Panc1 (cell line): ENCODE data around the gene OPN5. TPM values are rescaled to one million over a fixed set of nuclear protein-coding genes. Genes with fewer than 3 reads are reported as not detected.

ENCODE experiments used
- ATAC-seq: fragments of 200-7000 bp; cut with Tn5 transposase; 2 replicates; pipeline ENCODE4 v1.9.1; 2020; ENCODE audit warnings: mild to moderate bottlenecking, moderate library complexity
- BruUV-seq: library from RNA; stranded (reverse); fragments of 400-500 nt; replicated peaks from 2 replicates; lab custom pipeline; 2021; lab: Mats Ljungman, UMichigan
- CTCF ChIA-PET: fragments of 300-600 bp; sonication (Branson Sonifier 250); formaldehyde crosslinking; loops from one replicate; lab custom pipeline; 2022; ENCODE audit warnings: antibody characterized with exemption; lab: Charles Lee
- POLR2A ChIA-PET: fragments of 300-600 bp; sonication (Branson Sonifier 250); formaldehyde crosslinking; loops from one replicate; lab custom pipeline; 2022; ENCODE audit warnings: antibody characterized with exemption; lab: Charles Lee
- DNase-seq: peaks from one replicate; pipeline ENCODE4 v3.0.0-alpha.2; 2010; ENCODE audit warnings: low read depth, low spot score
- H3K27ac ChIP-seq: 2 replicates; pipeline ENCODE4 v1.5.1; 2011; ENCODE audit warnings: mild to moderate bottlenecking, low read length, inconsistent platforms
- H3K27me3 ChIP-seq: fragments of 200-500 bp; sonication (Bioruptor generic); 2 replicates; pipeline ENCODE4 v1.6.0; 2014; ENCODE audit warnings: low read length, inconsistent platforms; ENCODE audit not compliant: control insufficient read depth, insufficient read depth
- H3K36me3 ChIP-seq: fragments of 200-500 bp; sonication (Bioruptor generic); 2 replicates; pipeline ENCODE4 v1.5.1; 2014; ENCODE audit warnings: inconsistent platforms, mild to moderate bottlenecking, low read length, moderate library complexity; ENCODE audit not compliant: control insufficient read depth, insufficient read depth
- H3K4me1 ChIP-seq: 2 replicates; pipeline ENCODE4 v1.5.1; 2011; ENCODE audit warnings: inconsistent platforms, mild to moderate bottlenecking, low read length, moderate library complexity; ENCODE audit not compliant: control insufficient read depth, insufficient read depth
- H3K4me3 ChIP-seq, 2 experiments: 2 replicates each; pipeline ENCODE4 v1.5.1; 2011 to 2012; ENCODE audit warnings: low read depth in 2 of 2, low read length in 2 of 2, mild to moderate bottlenecking in 2 of 2, inconsistent platforms in 1 of 2, moderate library complexity in 1 of 2
- H3K9me3 ChIP-seq: fragments of 200-500 bp; sonication (Bioruptor generic); 2 replicates; pipeline ENCODE4 v1.5.1; 2014; ENCODE audit warnings: low read depth, mild to moderate bottlenecking, inconsistent platforms, low read length, moderate library complexity; ENCODE audit not compliant: control insufficient read depth, insufficient read depth
- CTCF ChIP-seq: fragments of 450-650 bp; IDR thresholded peaks from 2 replicates; pipeline ENCODE4 v1.5.1; 2017; ENCODE audit warnings: mild to moderate bottlenecking
- POLR2AphosphoS5 ChIP-seq: IDR thresholded peaks from 2 replicates; pipeline ENCODE4 v1.6.1; 2012; ENCODE audit warnings: mild to moderate bottlenecking, low read depth, low read length, moderate library complexity
- REST ChIP-seq, 2 experiments: IDR thresholded peaks; 2 replicates each; pipeline ENCODE4 v1.6.1; 2011 to 2012; ENCODE audit warnings: low read depth in 2 of 2, control low read depth in 1 of 2, low read length in 1 of 2, mild to moderate bottlenecking in 1 of 2, moderate library complexity in 1 of 2; ENCODE audit not compliant: insufficient read depth in 1 of 2
- SIN3A ChIP-seq: IDR thresholded peaks from 2 replicates; pipeline ENCODE4 v1.6.1; 2012; ENCODE audit warnings: low read depth, mild to moderate bottlenecking, low read length, moderate library complexity, borderline replicate concordance; ENCODE audit not compliant: insufficient read depth
- TCF7L2 ChIP-seq: IDR thresholded peaks from 2 replicates; pipeline ENCODE4 v1.6.1; 2011; ENCODE audit warnings: mild to moderate bottlenecking, low read depth, low read length, inconsistent platforms
- in situ Hi-C: cut with HindIII; loops from 2 replicates; pipeline ENCODE4 v1.10.0; 2016; ENCODE audit warnings: low sequenced_read_pairs, low pct_unique_long_range_greater_than_20kb
- intact Hi-C: fragments of 100-400 bp; cut with micrococcal nuclease; formaldehyde crosslinking; loops from one replicate; pipeline ENCODE4 v1.10.0; 2022; ENCODE audit not compliant: unreplicated experiment
- total RNA-seq: library from RNA; stranded (reverse); gene quantifications from one replicate; pipeline ENCODE4 v1.2.1, GENCODE V29; 2021; ENCODE audit not compliant: unreplicated experiment

OPN5 gene
- total RNA-seq, 1 experiment from 2014 or later, result not detected

GRCh38 chr6:47846752-47847151, 64.9 kb downstream of the OPN5 start:
- ChIA-PET POLR2A (no interaction called here), CTCF (interaction anchor here (0.6 kb wide), 1 partner anchor 45 kb away, joined by 3 read pairs; no protein-coding TSS in a partner anchor)
- H3K4me3 ChIP-seq, result no peak overlapping the region
- no TSS peak for BruUV-seq
- H3K27ac ChIP-seq, result no peak overlapping the region
- intact Hi-C loops (no loop called here), in situ Hi-C loops (no loop called here)
- H3K36me3 ChIP-seq, result no peaks in the 10 kb centered on the region
- H3K4me1 ChIP-seq, result no peaks in the 10 kb centered on the region
- TF ChIP-seq POLR2AphosphoS5, result no peak
- no peak for TF ChIP-seq TCF7L2
- no peak for TF ChIP-seq CTCF
- TF ChIP-seq REST (IDR thresholded peaks at IDR 0.05; ENCODE audit: insufficient read depth in 1 of 2, low read depth in 2 of 2, low read length in 1 of 2), result no peak
- TF ChIP-seq SIN3A, result no peak
- H3K9me3 ChIP-seq, result no peaks in the 10 kb centered on the region
- DNase-seq, result no peak
- no peak for ATAC-seq
- no peaks in the 10 kb centered on the region for H3K27me3 ChIP-seq

GRCh38 chr6:47851091-47851490, 69.3 kb downstream of the OPN5 start:
- H3K27ac ChIP-seq, result no peak overlapping the region
- TF ChIP-seq REST (IDR thresholded peaks at IDR 0.05; ENCODE audit: insufficient read depth in 1 of 2, low read depth in 2 of 2, low read length in 1 of 2) (no peak), TCF7L2 (no peak), POLR2AphosphoS5 (no peak)
- no peak for DNase-seq
- no peaks in the 10 kb centered on the region for H3K27me3 ChIP-seq
- H3K9me3 ChIP-seq, result no peaks in the 10 kb centered on the region
- H3K4me1 ChIP-seq, result no peaks in the 10 kb centered on the region
- no peaks in the 10 kb centered on the region for H3K36me3 ChIP-seq
- in situ Hi-C loops, result no loop called here
- ChIA-PET POLR2A (no interaction called here), CTCF (no interaction called here)
- no TSS peak for BruUV-seq
- no peak for ATAC-seq
- intact Hi-C loops, result no loop called here
- H3K4me3 ChIP-seq, result no peak overlapping the region
